Measurements from ENCODE around the gene HRCT1.

GRCh38 chr9:35942286-35942685, 36.3 kb downstream of the HRCT1 start:
- TF ChIP-seq, protein P1, sequence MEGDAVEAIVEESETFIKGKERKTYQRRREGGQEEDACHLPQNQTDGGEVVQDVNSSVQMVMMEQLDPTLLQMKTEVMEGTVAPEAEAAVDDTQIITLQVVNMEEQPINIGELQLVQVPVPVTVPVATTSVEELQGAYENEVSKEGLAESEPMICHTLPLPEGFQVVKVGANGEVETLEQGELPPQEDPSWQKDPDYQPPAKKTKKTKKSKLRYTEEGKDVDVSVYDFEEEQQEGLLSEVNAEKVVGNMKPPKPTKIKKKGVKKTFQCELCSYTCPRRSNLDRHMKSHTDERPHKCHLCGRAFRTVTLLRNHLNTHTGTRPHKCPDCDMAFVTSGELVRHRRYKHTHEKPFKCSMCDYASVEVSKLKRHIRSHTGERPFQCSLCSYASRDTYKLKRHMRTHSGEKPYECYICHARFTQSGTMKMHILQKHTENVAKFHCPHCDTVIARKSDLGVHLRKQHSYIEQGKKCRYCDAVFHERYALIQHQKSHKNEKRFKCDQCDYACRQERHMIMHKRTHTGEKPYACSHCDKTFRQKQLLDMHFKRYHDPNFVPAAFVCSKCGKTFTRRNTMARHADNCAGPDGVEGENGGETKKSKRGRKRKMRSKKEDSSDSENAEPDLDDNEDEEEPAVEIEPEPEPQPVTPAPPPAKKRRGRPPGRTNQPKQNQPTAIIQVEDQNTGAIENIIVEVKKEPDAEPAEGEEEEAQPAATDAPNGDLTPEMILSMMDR (conservative IDR thresholded peaks at IDR 0.05; ENCODE audit: low read depth, low read length): no peak
- no peak for TF ChIP-seq EZH2phosphoT487 (IDR thresholded peaks at IDR 0.05; ENCODE audit: borderline replicate concordance, low read length)
- TF ChIP-seq EZH2 (IDR thresholded peaks at IDR 0.05; ENCODE audit: low read length, unreplicated experiment): no peak
